DMS 273 treated with DMSO at 0.1 percent for 48 hours (cell line): ENCODE results near the gene LAP3.
"Not testable (repeated sequence)": the region's sequence is repeated elsewhere in the genome, so short reads cannot be mapped to it uniquely, and the experiment has no call there.

Experiments
- DNase-seq: peaks from one replicate; lab custom pipeline; 2025; lab: John Stamatoyannopoulos, UW

The LAP3 gene

GRCh38 chr4:17576932-17577664 is at the start of gene LAP3:
TSS of gene LAP3 (plus strand) at chr4:17577198. CDS start at chr4:17577466, 268 bp downstream.
- peak; percentile 73 for DNase-seq

- no peak for DNase-seq
Observed at GRCh38 chr4:17528551-17529165, 48.3 kb upstream of the LAP3 start.

GRCh38 chr4:17531538-17532285 is 45.3 kb upstream of the LAP3 start:
- no peak for DNase-seq

- no peak for DNase-seq
Observed at GRCh38 chr4:17534705-17535104, 42.3 kb upstream of the LAP3 start.

- no peak for DNase-seq
Observed at GRCh38 chr4:17535242-17535641, 41.8 kb upstream of the LAP3 start.

GRCh38 chr4:17535906-17536305 is 41.1 kb upstream of the LAP3 start:
- DNase-seq = no peak

- DNase-seq = not testable (repeated sequence)
Observed at GRCh38 chr4:17537060-17537459, 39.9 kb upstream of the LAP3 start.

GRCh38 chr4:17544205-17544604 is 32.8 kb upstream of the LAP3 start:
- DNase-seq = no peak

GRCh38 chr4:17544831-17545234 is 32.2 kb upstream of the LAP3 start:
- DNase-seq = no peak

GRCh38 chr4:17545374-17546140 is 31.4 kb upstream of the LAP3 start:
- DNase-seq = no peak

- DNase-seq = no peak
Observed at GRCh38 chr4:17546222-17546621, 30.8 kb upstream of the LAP3 start.

- no peak for DNase-seq
Observed at GRCh38 chr4:17546678-17547077, 30.3 kb upstream of the LAP3 start.

GRCh38 chr4:17550549-17550948 is 26.4 kb upstream of the LAP3 start:
- no peak for DNase-seq

- no peak for DNase-seq
Observed at GRCh38 chr4:17552427-17552826, 24.6 kb upstream of the LAP3 start.

GRCh38 chr4:17554568-17554967 is 22.4 kb upstream of the LAP3 start:
- no peak for DNase-seq

GRCh38 chr4:17556498-17556897 is 20.5 kb upstream of the LAP3 start:
- no peak for DNase-seq

- no peak for DNase-seq
Observed at GRCh38 chr4:17557880-17558279, 19.1 kb upstream of the LAP3 start.

GRCh38 chr4:17558941-17559708 is 17.9 kb upstream of the LAP3 start:
- no peak for DNase-seq

GRCh38 chr4:17559709-17560048 is 17.3 kb upstream of the LAP3 start:
- DNase-seq = no peak

- DNase-seq = no peak
Observed at GRCh38 chr4:17560065-17560673, 16.8 kb upstream of the LAP3 start.

- no peak for DNase-seq
Observed at GRCh38 chr4:17561195-17561909, 15.6 kb upstream of the LAP3 start.
